ENCODE results near the gene SMPD2.

Gene SMPD2

GRCh38 chr6:109440331-109441068 is at the start of gene SMPD2, which contains the start of gene PPIL6:
TSS of gene SMPD2 (plus strand) at chr6:109440724. CDS start at chr6:109441122, 398 bp downstream.
TSS of gene PPIL6 (minus strand) at chr6:109440628. CDS start at chr6:109440590, 38 bp downstream.
- peak; percentile 36 to 69 (median 46) for DNase-seq

GRCh38 chr6:109393157-109393885 is 47.2 kb upstream of the SMPD2 start:
- DNase-seq: no peak

DNA sequence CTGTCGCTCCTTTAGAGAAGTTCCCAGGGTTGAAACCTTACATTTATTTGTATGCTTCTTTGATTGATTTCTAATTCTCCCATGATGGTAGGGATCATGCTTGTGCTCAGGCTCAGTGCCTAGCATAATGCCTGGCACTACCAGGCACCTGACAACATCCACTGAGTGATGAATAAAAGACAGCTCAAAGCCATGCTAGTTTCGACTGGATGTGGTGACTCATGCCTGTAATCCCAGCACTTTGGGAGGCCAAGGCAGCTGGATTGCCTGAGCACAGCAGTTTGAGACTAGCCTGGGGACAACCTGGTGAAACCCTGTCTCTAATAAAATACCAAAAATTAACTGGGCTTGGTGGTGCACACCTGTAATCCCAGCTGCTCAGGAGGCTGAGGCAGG is 46.6 kb upstream of the SMPD2 start:
- no peak for DNase-seq

GRCh38 chr6:109396046-109396718 is 44.3 kb upstream of the SMPD2 start:
- no peak for DNase-seq

GRCh38 chr6:109397020-109397419 is 43.5 kb upstream of the SMPD2 start:
- no peak for DNase-seq

- no peak for DNase-seq
These were observed 34.3 kb upstream of the SMPD2 start for GRCh38 chr6:109406196-109406595.

GRCh38 chr6:109411034-109411433 is 29.5 kb upstream of the SMPD2 start:
- no peak for DNase-seq

DNA sequence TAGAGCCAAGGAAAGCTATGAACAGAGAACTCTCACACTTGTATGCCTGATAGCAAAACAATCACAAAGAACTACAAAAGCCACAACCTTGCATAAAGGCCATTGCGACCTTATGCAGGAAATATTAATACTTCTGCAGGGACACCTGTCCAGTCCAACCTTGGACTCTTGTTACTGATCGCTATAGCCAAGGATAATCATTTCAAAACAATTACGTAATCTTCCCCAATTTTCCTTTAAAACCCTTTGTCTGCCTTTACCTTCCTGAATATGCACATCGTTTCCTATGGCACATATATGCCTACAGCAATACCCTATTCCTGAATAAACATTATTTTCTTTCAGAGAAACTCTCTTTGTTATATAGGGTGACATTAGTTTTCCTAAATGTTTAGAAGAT is 22.9 kb upstream of the SMPD2 start:
- no peak for DNase-seq

GRCh38 chr6:109420751-109421150 is 19.8 kb upstream of the SMPD2 start:
- no peak for DNase-seq

- no peak for DNase-seq
These were observed 19.3 kb upstream of the SMPD2 start for GRCh38 chr6:109421184-109421583.

DNA sequence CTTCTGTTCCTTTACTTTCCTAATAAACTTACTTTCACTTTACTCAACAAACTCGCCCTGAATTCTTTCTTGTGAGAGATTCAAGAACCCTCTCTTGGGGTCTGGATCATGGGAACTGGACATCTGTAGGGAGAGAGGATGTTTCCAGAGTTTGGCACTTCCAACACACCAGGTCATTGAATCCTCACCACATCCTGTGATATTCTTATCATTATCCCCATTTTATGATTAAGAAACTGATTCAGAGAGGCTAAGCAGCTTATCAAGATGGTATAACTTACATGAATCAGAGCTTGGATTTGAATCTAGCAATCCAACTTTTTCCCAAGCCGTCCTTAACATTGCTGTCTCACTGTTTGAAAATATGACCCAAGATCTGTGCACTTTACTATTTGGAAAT is 15.6 kb upstream of the SMPD2 start:
- DNase-seq: no peak

DNA sequence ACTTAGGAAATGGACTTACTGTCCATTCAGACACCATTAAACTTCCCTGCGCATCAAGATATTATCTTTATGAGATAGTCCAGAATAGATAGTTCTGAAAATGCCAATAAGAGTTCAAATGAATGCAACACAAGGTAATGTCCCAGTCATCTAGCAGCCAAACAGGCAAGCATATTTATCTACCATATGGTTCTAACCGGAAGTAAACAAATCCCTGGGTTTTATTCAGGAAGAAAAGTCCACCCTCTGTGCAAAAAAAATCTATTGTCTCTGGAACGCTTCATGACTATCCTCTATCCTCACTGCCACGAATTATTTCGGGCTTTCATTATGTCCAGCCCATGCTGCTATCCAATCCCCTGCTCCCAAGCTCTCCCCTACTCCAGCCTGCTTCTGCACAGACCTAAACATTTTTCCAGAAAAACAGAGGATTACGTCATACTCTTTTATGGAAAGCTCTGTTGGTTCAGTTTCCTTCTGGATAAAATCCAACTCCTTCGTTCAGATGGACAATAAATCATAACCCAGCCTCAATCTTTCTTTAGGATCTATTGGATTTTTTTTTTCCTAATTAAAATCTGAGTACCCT is 11.5 kb upstream of the SMPD2 start:
- DNase-seq: no peak

DNA sequence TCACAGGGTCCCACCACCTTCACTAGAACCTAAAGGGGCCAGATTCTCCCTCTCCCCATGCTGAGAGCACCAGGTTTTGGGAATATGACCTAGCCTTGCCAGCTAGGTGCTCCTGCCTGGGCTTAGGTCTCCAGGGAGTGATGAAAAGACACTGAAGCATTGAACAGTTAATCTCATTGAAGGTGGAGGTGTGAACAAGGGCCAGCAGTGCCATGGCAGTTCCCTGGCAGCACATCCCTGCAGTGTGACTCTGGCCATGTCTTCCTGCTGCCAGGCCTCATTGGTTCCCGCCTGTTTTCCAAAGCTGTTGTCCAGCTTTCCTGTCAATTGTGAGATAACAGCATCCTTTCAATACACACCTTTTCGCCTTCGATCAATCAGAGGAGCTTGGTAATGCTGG is 11.0 kb upstream of the SMPD2 start:
- DNase-seq: no peak

GRCh38 chr6:109434456-109434855 is 6.1 kb upstream of the SMPD2 start:
- DNase-seq: no peak

DNA sequence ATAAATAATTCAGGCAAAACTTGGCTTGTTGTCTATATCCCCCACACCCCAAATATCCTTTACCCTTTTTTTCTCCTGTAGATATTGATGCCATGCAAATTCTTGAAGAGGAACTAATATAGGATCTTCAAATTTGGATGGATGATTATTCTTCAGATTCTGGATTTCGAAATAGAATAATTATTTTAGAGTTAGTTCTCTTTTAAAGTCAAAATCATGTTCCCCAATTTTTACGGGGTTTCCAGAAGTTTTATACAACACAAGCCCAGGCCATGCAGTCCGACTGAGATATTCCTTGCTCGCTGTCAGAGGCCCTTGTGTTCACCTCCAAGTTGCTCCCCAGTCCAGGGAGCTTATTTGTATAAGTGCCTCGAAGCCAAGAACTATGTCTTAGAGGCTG is 4.5 kb upstream of the SMPD2 start:
- no peak for DNase-seq

DNA sequence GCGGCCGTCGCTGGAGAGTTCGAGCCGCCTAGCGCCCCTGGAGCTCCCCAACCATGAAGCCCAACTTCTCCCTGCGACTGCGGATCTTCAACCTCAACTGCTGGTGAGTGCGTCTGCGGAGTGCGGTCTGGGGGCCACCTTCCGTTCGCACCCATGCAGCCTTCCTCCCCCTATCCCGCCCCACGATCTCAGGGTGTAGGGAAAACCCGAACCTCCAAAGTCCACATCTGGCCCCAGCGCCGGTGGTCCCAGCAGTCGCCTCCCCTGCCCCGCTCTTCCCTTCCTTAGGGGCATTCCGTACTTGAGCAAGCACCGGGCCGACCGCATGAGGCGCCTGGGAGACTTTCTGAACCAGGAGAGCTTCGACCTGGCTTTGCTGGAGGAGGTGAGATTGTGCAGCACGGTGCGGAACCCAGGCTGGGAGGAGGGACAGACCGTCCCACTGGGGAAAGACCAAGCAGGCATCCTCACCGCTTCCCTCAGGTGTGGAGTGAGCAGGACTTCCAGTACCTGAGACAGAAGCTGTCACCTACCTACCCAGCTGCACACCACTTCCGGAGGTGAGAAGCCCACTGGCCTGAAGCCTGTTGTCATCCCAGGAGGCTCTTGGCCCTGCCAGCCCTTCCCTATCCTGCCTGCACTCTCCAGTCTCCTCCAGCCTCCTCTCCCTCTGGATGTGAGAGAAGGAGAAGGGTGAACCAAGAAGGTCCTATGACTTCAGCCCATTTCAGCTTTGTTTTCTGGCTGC is 719 bp downstream of the SMPD2 start:
- DNase-seq: peak in 1 of 4 experiments; percentile 47

- DNase-seq: no peak
These were observed 1.9 kb downstream of the SMPD2 start for GRCh38 chr6:109442393-109442924.

GRCh38 chr6:109443425-109443950 is 3.0 kb downstream of the SMPD2 start:
- no peak for DNase-seq

DNA sequence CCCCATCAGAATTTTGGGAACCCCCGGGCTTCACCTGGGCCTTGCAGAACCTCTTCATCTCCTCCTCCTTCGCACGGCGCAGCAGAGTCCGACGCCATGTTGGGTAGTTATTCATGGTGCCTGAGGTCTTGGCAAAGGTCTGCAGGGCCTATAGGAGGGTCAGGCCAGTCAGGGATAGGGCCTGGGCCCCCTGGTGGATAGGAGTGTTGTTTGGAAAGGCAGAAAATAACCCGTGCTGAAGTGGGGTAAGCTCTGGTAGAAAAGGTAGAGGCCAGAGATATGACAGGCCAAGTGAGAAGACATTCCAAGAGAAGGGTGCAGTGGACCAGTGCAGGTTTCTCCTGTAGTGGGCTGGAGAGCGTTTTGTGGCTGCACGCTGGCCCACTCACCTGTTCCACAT is 4.9 kb downstream of the SMPD2 start:
- no peak for DNase-seq

DNA sequence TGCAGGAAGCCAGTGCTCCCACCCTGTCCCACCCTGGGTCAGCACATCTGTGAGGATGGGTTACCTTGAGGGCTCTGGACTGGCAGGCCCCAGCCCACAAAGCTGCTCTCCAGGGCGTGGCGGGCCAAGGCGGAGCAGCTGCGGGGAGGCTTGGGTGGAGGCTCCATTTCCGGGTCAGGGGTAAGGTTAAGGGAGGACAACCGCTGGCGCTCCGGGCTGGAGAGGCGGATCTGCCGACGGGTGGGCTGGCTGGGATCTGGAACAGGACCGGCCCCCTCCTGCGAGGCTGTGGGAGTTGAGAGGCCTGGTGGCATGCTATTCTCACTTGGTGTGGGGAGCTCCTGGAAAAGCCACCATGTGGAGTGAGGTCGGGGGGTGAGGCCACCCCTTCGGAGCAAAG is 5.5 kb downstream of the SMPD2 start:
- no peak for DNase-seq

DNA sequence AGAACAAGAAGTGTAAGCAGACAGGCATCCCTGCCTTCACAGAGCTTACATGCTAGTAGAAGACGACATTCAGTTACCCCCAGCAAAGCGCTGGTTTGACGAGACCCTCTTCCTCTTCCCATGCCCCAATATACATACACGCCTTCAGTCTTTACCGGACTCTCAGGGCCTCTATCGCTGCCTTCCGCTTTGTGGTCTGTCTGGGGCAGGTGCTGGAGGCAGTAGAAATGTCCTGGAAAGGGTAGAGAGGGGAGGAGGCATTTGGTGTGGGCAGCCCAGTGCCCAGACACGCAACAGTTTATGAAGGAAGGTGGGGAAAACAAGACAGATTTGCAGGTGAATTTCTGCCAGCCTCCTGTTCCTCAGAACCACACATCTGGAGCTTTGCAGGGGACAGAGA is 6.0 kb downstream of the SMPD2 start:
- DNase-seq: no peak

DNA sequence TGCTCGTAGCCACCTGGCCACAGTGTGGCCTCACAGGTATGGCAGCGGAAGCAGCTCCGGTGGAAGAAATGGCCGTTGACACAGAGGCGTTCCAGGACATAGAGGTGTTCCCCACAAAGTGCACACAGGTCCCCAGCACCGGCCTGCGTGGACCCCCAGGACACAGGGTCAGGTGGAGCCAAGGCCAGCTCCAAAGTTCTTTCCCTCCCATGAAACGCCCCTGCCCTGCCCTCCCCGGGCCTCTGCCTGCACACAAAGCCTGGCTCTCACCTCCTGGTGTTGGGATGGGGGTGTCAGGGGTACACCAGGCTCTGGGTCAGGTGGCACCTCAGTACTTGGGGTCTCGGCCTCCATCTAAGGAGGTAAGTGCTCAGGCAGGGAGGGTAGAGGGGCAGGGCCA is 6.6 kb downstream of the SMPD2 start:
- no peak for DNase-seq
